ENCODE data around the gene ERMAP. TPM values are rescaled to one million over a fixed set of nuclear protein-coding genes. Genes with fewer than 3 reads are reported as not detected.
A peak's percentile ranks its signal among the peaks of the same experiment; 100 is the strongest.

Gene ERMAP
- total RNA-seq, 2 donors from 2014 or later = 2.5 to 4.0 TPM

DNA sequence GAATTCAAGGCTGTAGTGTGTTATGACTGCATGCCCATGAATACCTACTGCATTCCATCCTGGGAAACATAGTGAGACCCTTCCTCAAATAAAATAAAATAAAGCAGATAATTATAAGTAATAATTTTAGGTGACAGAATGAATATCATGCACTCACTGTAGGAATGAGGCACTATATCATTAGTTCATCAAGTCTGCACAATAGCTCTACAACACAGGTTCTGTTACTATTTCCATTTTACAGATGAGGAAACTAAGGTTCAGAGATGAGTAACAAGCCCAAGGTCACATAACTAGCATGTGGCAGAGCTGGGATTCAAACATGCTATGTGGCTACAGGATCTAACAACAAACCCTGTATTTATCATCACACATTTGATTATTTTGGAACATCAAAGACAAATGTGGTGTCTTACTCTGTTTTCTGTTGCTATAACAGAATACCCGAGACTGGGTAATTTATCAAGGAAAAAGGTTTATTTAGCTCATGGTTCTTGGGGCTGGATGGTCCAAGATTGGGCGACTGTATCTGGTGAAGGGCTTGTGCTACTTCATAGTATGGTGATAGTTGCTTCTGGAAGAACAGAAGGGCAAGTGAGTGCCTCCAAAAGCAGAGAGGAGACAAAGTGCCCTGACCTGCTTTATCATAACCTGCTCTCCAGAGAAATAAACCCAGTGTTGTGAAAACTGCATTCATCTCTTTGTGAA is 24.7 kb downstream of the ERMAP start:
- Mint-ChIP-seq H3K36me3 (no peaks in the 10 kb centered on the region), H3K4me1 (ENCODE audit: low read depth in 2 of 2) (peaks cover 5 to 7% of the 10 kb centered on the region in 2 donors), H3K9me3 (no peaks in the 10 kb centered on the region), H3K27me3 (no peaks in the 10 kb centered on the region), H3K27ac (no peak overlapping the region), H3K4me3 (no peak overlapping the region)
- DNase-seq (ENCODE audit: low spot score) (no peak), ATAC-seq (no peak)

DNA sequence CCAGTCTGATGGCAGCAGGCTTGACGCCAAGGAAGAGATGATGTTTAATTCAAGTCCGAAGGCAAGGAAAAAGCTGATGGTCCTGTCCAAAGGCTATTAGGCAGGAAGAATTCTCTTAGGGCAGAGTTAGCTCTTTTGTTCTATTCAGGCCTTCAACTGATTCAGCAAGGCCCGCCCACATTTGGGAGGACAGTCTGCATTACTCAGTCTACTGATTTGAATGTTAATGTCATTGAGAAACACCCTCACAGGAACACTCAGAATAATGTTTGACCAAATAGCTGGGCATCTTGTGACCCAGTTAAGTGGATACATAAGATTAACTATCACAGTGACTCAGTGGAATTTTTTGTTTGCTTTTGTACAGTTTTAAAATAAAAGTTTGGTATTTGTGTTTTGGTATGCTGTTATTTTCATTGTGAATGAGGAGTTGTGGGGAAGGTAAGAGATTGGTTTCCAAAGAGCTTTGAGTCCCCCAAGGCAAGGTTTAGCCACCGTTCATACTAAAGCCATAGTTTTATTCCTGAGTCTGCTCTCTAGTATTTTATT is 27.7 kb downstream of the ERMAP start:
- Mint-ChIP-seq H3K4me3 (no peak overlapping the region), H3K27me3 (no peaks in the 10 kb centered on the region), H3K27ac (no peak overlapping the region), H3K36me3 (peaks cover 11% of the 10 kb centered on the region), H3K4me1 (ENCODE audit: low read depth in 2 of 2) (peaks cover 23 to 27% of the 10 kb centered on the region in 2 donors), H3K9me3 (no peaks in the 10 kb centered on the region)
- no peak for ATAC-seq
- DNase-seq (ENCODE audit: low spot score) = no peak

DNA sequence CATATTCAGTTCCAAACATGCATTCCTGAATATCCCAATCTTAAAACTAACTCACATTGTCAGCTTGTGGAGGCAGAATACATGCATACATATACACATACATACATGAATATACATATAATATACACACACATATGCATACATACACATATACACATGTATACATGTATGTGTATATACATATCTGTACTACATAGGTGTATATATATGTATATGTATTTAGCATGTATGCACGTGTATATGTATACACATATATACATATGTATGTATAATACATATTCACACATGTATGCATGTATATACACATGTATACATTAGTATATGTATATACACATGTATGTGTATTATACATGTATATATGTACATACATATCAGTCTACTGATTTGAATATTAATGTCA is 28.3 kb downstream of the ERMAP start:
- H3K27ac Mint-ChIP-seq = no peak overlapping the region
- H3K27me3 Mint-ChIP-seq = no peaks in the 10 kb centered on the region
- peaks cover 16% of the 10 kb centered on the region for H3K36me3 Mint-ChIP-seq
- H3K4me1 Mint-ChIP-seq (ENCODE audit: low read depth in 2 of 2) = peaks cover 27 to 32% of the 10 kb centered on the region in 2 donors
- no peak overlapping the region for H3K4me3 Mint-ChIP-seq
- no peaks in the 10 kb centered on the region for H3K9me3 Mint-ChIP-seq
- ATAC-seq = no peak
- DNase-seq (ENCODE audit: low spot score) = no peak

DNA sequence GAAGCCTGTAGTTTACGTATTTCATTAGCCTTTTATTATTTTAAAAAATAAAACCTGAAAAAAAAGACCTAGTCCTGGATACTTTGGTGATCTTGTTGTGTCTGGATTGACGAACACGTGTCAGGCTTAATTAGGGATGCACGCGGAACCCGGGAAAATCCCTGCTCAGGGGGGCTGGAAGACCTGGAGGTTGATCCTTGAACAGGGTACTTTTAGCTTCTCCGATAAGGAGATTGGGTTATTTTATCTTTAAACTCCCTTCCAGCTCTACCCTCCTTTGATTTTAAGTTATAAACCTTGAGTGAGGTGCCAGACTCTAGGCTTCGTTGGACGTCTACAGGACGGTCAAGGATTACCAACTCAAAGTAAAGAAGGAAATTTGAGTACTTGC is 28.9 kb downstream of the ERMAP start:
- Mint-ChIP-seq H3K9me3 (no peaks in the 10 kb centered on the region), H3K27me3 (no peaks in the 10 kb centered on the region), H3K27ac (peak overlapping the region; percentile 78 to 81), H3K4me1 (ENCODE audit: low read depth in 2 of 2) (peaks cover 27 to 32% of the 10 kb centered on the region in 2 donors), H3K4me3 (peak overlapping the region; percentile 99), H3K36me3 (peaks cover 16% of the 10 kb centered on the region)
- no peak for DNase-seq (ENCODE audit: low spot score)
- ATAC-seq = peak in 1 of 2 donors; percentile 3

DNA sequence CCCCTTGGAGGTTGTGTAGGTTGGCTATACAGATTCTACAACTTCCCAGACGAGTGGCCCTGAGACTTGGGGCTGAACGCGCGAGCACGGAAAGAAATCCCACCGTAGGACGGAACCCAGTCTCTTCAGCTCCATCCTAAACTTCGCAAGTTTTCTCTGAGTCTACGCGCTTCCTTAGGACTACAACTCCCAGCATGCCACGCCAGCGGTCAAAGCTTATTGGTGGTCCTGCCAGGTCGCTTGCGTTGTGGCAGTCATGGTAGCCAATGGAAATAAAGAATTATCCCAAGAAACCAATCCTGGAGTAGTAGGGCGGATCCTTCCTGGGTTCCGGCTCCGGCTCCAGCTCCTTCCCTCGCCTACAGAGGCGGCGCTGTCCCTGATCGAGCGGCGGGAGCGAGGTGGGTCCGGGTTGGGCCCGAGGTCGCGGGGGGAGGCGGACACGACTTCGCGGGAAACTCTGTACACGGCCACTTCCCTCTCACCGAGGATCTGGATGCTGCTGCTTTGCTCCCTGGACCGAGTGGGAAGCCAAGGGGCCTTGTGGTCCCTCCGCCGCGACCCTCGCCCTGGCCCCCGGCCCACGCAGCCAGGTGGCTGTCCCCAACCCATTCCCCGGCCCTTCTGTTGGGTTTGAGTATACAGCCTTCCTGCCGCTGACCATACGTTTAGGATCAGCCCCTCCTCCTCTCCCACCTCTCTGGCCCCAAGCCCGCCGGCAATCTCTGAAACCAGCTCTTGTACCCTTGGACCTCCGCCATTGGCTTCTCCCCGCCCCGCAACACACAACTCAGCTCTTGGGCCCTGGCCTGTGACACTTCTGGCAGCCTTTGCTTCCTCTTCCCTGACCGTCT is 29.6 kb downstream of the ERMAP start, which contains the start of gene ZNF691:
ZNF691 (plus strand) TSS at position 357 of the 854 bp plus-strand sequence. CDS start 3,046 bp downstream, outside the sequence.
- Mint-ChIP-seq H3K27me3 (no peaks in the 10 kb centered on the region), H3K27ac (peak within 1 kb of the TSS; percentile 78 to 81), H3K36me3 (peaks cover 16% of the 10 kb centered on the region), H3K9me3 (no peaks in the 10 kb centered on the region), H3K4me1 (ENCODE audit: low read depth in 2 of 2) (peaks cover 27 to 32% of the 10 kb centered on the region in 2 donors), H3K4me3 (peak within 1 kb of the TSS; percentile 99)
- ATAC-seq = peak; percentile 96 to 99
- DNase-seq (ENCODE audit: low spot score) = peak; percentile 90

DNA sequence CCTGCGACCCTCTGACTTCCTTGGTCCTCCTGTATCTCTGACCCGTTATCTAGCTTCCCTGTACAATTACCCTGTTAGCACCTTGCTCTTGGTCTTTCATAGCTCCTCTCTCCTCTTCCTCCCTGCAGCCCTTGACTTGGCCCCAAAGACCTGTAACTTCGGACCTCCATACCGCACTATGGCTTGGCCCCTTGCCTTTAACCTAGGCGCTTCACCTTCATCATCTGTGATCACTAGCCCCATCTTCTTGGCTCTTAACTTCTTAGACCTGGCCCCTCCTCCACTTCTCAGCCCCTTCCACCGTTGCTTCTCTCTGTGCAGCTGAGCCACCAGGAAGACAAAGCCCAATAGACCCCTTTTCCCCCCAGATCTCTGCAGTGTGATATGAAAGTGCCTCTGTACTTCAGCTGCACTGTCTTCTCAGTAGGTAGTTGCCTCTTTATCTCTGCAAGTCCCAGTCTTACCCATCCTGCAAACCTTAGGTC is 30.2 kb downstream of the ERMAP start:
- ATAC-seq (no peak), DNase-seq (ENCODE audit: low spot score) (no peak)
- no peaks in the 10 kb centered on the region for H3K27me3 Mint-ChIP-seq
- no peaks in the 10 kb centered on the region for H3K9me3 Mint-ChIP-seq
- peaks cover 16% of the 10 kb centered on the region for H3K36me3 Mint-ChIP-seq
- H3K4me1 Mint-ChIP-seq (ENCODE audit: low read depth in 2 of 2) = peaks cover 27 to 32% of the 10 kb centered on the region in 2 donors
- H3K27ac Mint-ChIP-seq = peak overlapping the region; percentile 78 to 81
- H3K4me3 Mint-ChIP-seq = peak overlapping the region; percentile 99

DNA sequence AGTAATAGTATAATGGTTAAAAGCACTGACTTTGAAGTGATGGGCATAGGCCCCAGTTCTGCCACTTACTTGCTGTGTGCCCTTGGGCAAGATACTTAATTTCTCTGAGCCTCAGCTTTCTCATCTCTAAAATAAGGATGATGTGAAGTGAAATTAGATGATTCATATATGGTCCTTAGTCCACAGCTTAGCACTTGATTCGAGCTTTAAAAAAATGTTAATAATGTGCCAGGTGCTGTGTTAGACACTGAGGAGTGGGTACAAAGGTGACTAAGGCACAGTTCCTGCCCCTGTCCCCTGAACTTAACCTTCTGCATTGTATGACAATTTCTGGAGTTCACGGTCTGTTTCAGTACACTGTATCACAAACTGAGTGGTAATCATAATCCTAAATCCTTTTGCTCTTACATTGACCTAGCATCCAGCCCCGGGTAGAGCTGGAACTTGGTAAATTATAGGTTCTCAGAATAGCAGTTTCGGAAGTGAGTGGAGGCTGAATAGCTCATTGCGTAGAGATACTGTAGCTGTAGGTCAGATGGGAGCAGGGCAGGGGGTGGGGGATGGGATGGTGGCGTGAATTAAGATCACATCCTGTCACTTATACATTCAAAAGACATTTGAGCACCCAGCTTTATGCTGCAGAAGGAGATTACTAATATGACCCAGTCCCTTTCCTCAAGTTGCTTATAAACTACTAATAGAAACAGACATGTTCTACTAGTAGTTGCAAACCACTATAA is 31.0 kb downstream of the ERMAP start:
- Mint-ChIP-seq H3K4me1 (ENCODE audit: low read depth in 2 of 2) (peaks cover 29 to 32% of the 10 kb centered on the region in 2 donors), H3K4me3 (peak overlapping the region; percentile 99), H3K36me3 (peaks cover 16% of the 10 kb centered on the region), H3K27ac (peak overlapping the region; percentile 78 to 81), H3K27me3 (no peaks in the 10 kb centered on the region), H3K9me3 (no peaks in the 10 kb centered on the region)
- DNase-seq (ENCODE audit: low spot score) = no peak
- peak in 1 of 2 donors; percentile 37 for ATAC-seq

DNA sequence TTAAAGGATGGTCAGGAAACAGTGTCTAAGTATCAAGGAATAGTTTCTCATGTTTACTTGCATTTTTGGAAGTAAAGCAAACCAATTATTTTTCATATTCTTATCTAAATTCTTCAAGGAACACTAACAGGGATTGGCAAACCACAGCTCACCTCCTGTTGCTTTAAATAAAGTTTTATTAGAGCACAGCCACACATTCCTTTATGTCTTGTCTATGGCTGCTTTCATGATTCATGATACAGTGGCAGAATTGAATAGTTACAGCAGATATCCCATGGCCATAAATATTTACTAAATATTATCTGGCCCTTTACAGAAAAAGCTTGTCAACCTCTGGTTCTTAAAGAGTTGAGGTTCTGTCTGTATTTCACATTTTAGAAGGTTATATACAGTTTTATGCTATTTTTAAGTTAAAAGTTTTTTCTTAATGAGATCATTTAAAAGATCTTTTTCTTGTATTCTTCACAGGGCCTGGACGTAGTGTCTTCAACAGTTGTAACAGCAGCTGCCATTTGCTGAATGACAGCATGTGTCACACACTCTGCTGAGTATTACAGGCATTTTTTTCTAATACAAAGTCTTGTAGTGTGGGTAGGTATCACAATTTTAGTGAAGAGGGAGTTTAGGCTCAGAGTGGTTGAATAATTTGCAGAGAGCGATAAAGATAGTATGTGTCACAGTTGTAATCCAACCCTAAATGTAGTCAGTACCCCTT is 32.1 kb downstream of the ERMAP start:
- H3K9me3 Mint-ChIP-seq = no peaks in the 10 kb centered on the region
- peaks cover 29 to 32% of the 10 kb centered on the region in 2 donors for H3K4me1 Mint-ChIP-seq (ENCODE audit: low read depth in 2 of 2)
- H3K27ac Mint-ChIP-seq = peak overlapping the region in 1 of 2 donors; percentile 81
- peak overlapping the region; percentile 99 for H3K4me3 Mint-ChIP-seq
- DNase-seq (ENCODE audit: low spot score) (no peak), ATAC-seq (no peak)
- H3K27me3 Mint-ChIP-seq = no peaks in the 10 kb centered on the region
- H3K36me3 Mint-ChIP-seq = peaks cover 16% of the 10 kb centered on the region

DNA sequence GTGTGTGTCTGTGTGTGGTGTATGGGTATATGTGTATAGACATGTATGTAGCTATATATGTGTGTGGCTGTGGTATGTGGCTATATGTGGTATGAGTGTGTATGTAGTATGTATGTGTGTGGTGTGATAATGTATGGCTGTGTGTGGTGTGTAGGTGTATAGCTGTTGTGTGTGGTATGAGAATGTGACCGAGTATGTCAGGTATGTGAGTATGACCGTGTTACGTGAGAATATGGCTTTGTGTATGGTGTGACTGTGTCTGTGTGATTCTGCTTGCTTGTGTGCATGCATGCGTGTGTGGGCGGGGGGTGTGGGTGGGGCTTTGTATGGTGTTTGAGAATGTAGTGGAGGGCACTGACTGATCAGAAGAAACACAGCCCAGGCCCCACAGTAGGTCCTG is 33.0 kb downstream of the ERMAP start:
- ATAC-seq = no peak
- H3K4me1 Mint-ChIP-seq (ENCODE audit: low read depth in 2 of 2) = peaks cover 26% of the 10 kb centered on the region in 2 donors
- H3K27ac Mint-ChIP-seq = no peak overlapping the region
- no peak overlapping the region for H3K4me3 Mint-ChIP-seq
- H3K27me3 Mint-ChIP-seq = no peaks in the 10 kb centered on the region
- no peak for DNase-seq (ENCODE audit: low spot score)
- no peaks in the 10 kb centered on the region for H3K9me3 Mint-ChIP-seq
- peaks cover 16% of the 10 kb centered on the region for H3K36me3 Mint-ChIP-seq

DNA sequence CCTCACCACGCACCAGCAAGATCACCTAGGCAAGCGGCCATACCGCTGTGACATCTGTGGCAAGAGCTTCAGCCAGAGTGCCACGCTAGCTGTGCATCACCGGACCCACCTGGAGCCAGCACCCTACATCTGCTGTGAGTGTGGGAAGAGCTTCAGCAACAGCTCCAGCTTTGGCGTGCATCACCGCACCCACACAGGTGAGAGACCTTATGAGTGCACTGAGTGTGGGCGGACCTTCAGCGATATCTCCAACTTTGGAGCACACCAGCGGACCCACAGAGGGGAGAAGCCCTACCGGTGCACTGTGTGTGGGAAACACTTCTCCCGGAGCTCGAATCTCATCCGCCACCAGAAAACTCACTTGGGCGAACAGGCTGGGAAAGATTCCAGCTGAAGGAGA is 34.5 kb downstream of the ERMAP start:
- Mint-ChIP-seq H3K36me3 (peaks cover 16% of the 10 kb centered on the region), H3K4me3 (no peak overlapping the region), H3K4me1 (ENCODE audit: low read depth in 2 of 2) (peaks cover 22 to 26% of the 10 kb centered on the region in 2 donors), H3K27ac (no peak overlapping the region), H3K9me3 (no peaks in the 10 kb centered on the region), H3K27me3 (no peaks in the 10 kb centered on the region)
- no peak for DNase-seq (ENCODE audit: low spot score)
- ATAC-seq = no peak

DNA sequence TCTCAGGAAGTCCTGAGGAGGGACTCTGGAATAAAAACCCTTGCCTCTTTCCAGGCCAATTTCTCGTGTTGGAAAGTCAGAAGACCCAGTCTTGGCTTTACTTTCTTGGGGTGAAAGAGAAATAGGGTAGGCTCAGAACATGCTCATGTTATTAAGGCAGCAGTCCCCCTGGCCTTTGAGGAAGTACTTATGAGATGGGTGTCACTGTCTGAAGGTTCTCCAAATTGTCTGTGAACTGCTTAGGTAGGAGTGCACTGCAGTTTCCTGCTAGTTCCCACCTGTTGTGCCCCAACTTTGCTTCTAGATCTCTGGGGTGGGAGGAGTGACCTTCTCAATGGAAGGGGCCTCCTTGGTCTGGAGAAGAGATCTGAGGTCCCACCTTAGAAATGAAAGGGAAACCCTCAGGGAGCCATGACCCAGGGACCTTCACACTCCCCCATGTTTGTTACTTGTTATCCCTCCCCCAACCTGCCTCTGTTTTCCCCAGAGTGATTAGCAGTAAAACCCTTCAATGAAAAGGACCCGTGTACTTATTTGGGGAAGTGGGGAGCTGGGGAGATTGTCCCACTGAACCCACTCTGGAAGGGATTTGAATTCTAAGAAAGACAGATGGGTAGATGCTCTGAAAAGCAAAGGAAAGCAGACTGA is 35.2 kb downstream of the ERMAP start:
- Mint-ChIP-seq H3K36me3 (peaks cover 12% of the 10 kb centered on the region), H3K9me3 (no peaks in the 10 kb centered on the region), H3K4me3 (no peak overlapping the region), H3K27me3 (no peaks in the 10 kb centered on the region), H3K27ac (peak overlapping the region in 1 of 2 donors; percentile 15), H3K4me1 (ENCODE audit: low read depth in 2 of 2) (peaks cover 19 to 23% of the 10 kb centered on the region in 2 donors)
- ATAC-seq = no peak
- DNase-seq (ENCODE audit: low spot score) = no peak

DNA sequence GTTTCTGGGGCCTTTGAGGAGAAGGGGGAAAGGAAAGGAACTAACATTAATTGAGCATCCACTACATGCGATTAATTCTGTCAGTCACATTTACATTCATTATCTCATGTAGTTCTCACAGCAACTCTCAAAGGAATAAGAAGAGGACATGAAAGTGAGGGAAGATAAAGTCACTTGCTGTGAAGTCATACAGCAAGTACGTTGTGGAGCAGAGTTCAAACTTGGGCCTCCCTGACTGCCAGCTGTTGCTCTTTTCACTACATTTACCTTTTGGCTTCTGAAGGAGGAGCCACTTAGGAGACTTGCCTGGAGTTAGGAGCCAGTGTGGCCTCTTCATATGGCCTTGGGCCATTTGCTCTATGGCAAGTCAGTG is 35.7 kb downstream of the ERMAP start:
- peaks cover 14 to 18% of the 10 kb centered on the region in 2 donors for H3K4me1 Mint-ChIP-seq (ENCODE audit: low read depth in 2 of 2)
- peak overlapping the region in 1 of 2 donors; percentile 15 for H3K27ac Mint-ChIP-seq
- no peaks in the 10 kb centered on the region for H3K9me3 Mint-ChIP-seq
- no peak overlapping the region for H3K4me3 Mint-ChIP-seq
- H3K27me3 Mint-ChIP-seq = no peaks in the 10 kb centered on the region
- DNase-seq (ENCODE audit: low spot score) (no peak), ATAC-seq (no peak)
- H3K36me3 Mint-ChIP-seq = peaks cover 7% of the 10 kb centered on the region

Data from natural killer cell treated with Interleukin-12 subunit alpha and Interleukin-12 subunit beta and Interleukin-15 and Interleukin-18, amount 100 ng/mL, for 72 hours (primary cell).